Smooth muscle cell (in vitro differentiated cells): Measurements from ENCODE around the gene PEX11B. TPM values are rescaled to one million over a fixed set of nuclear protein-coding genes. Genes with fewer than 3 reads are reported as not detected.

Experiments
- DNase-seq: peaks from one replicate; lab custom pipeline; 2025; ENCODE audit not compliant: unreplicated experiment; lab: John Stamatoyannopoulos, UW
- H2AFZ ChIP-seq: fragments of 200-600 bp; sonication (generic); 2 replicates; pipeline ENCODE4 v1.6.0; 2016; ENCODE audit warnings: antibody characterized with exemption, low read depth, mild to moderate bottlenecking
- H3F3A ChIP-seq: fragments of 200-600 bp; sonication (generic); 2 replicates; pipeline ENCODE4 v1.6.0; 2017; ENCODE audit warnings: antibody characterized with exemption, low read depth
- H3K27ac ChIP-seq: fragments of 200-600 bp; sonication (generic); 2 replicates; pipeline ENCODE4 v1.5.1; 2016; ENCODE audit warnings: low read depth, mild to moderate bottlenecking
- H3K27me3 ChIP-seq: fragments of 200-600 bp; sonication (generic); 2 replicates; pipeline ENCODE4 v1.6.1; 2016; ENCODE audit warnings: low read depth, mild to moderate bottlenecking
- H3K36me3 ChIP-seq: fragments of 200-600 bp; sonication (generic); 2 replicates; pipeline ENCODE4 v1.5.1; 2016; ENCODE audit warnings: low read depth
- H3K4me1 ChIP-seq: fragments of 200-600 bp; sonication (generic); 2 replicates; pipeline ENCODE4 v1.5.1; 2016; ENCODE audit warnings: low read depth
- H3K4me2 ChIP-seq: fragments of 200-600 bp; sonication (generic); 2 replicates; pipeline ENCODE4 v1.6.0; 2016; ENCODE audit warnings: mild to moderate bottlenecking
- H3K4me3 ChIP-seq: fragments of 200-600 bp; sonication (generic); 2 replicates; pipeline ENCODE4 v1.5.1; 2016; ENCODE audit warnings: mild to moderate bottlenecking
- H3K79me2 ChIP-seq: fragments of 200-600 bp; sonication (generic); 2 replicates; pipeline ENCODE4 v1.6.0; 2016; ENCODE audit warnings: low read depth, mild to moderate bottlenecking
- H3K9ac ChIP-seq: fragments of 200-600 bp; sonication (generic); 2 replicates; pipeline ENCODE4 v1.6.0; 2016; ENCODE audit warnings: low read depth
- H3K9me3 ChIP-seq: fragments of 200-600 bp; sonication (generic); replicated peaks from 2 replicates; pipeline ENCODE4 v1.5.1; 2016; ENCODE audit warnings: low read depth
- H4K20me1 ChIP-seq: fragments of 200-600 bp; sonication (generic); 2 replicates; pipeline ENCODE4 v1.6.0; 2016; ENCODE audit warnings: low read depth
- WGBS: methylation state at CpG from one replicate; pipeline ENCODE4 v1.1.7; 2016; ENCODE audit warnings: low lambda C conversion rate; 5-methylcytosine and 5-hydroxymethylcytosine counted together
- polyA plus RNA-seq: library from polyadenylated mRNA; unstranded; fragments of >200 nt; fragmentation: Nextera tagmentation; extraction: Ambion mirVana; gene quantifications from 2 replicates; pipeline ENCODE4 v1.2.1, GENCODE V29; 2016
- total RNA-seq: library from RNA; depleted of rRNA; stranded (reverse); fragments of >200 nt; gene quantifications from 2 replicates; pipeline ENCODE4 v1.2.3, GENCODE V29; 2014
- TF ChIP-seq, protein P1 (sequence below): fragments of 200-600 bp; sonication (generic); IDR thresholded peaks from 2 replicates; pipeline ENCODE4 v1.5.1; 2017; ENCODE audit warnings: borderline replicate concordance, mild to moderate bottlenecking, antibody characterized with exemption; ENCODE audit not compliant: insufficient read depth, poor library complexity, severe bottlenecking

PEX11B gene
- total and polyA plus RNA-seq, 2 experiments from 2014 or later: 22.8 to 28.5 TPM

- Histone ChIP-seq H2AFZ (no peak overlapping the region), H4K20me1 (peaks cover 38% of the 10 kb centered on the region), H3F3A (no peaks in the 10 kb centered on the region), H3K9ac (no peak overlapping the region), H3K27me3 (no peaks in the 10 kb centered on the region), H3K4me3 (no peak overlapping the region), H3K4me1 (no peaks in the 10 kb centered on the region), H3K27ac (no peak overlapping the region), H3K36me3 (no peaks in the 10 kb centered on the region), H3K4me2 (no peak overlapping the region), H3K9me3 (no peaks in the 10 kb centered on the region), H3K79me2 (peaks cover 26% of the 10 kb centered on the region)
- no peak for DNase-seq
- TF ChIP-seq, protein P1, sequence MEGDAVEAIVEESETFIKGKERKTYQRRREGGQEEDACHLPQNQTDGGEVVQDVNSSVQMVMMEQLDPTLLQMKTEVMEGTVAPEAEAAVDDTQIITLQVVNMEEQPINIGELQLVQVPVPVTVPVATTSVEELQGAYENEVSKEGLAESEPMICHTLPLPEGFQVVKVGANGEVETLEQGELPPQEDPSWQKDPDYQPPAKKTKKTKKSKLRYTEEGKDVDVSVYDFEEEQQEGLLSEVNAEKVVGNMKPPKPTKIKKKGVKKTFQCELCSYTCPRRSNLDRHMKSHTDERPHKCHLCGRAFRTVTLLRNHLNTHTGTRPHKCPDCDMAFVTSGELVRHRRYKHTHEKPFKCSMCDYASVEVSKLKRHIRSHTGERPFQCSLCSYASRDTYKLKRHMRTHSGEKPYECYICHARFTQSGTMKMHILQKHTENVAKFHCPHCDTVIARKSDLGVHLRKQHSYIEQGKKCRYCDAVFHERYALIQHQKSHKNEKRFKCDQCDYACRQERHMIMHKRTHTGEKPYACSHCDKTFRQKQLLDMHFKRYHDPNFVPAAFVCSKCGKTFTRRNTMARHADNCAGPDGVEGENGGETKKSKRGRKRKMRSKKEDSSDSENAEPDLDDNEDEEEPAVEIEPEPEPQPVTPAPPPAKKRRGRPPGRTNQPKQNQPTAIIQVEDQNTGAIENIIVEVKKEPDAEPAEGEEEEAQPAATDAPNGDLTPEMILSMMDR: no peak
- WGBS: 92% methylated on average over 4 of the region's 4 CpGs
These were observed 28.0 kb upstream of the PEX11B start for GRCh38 chr1:145946477-145946986.

GRCh38 chr1:145944532-145944931 lies 26.0 kb upstream of the PEX11B start:
- no peaks in the 10 kb centered on the region for H3K9me3 ChIP-seq
- no peaks in the 10 kb centered on the region for H3K36me3 ChIP-seq
- WGBS: 97% methylated on average over 3 of the region's 3 CpGs
- no peak for DNase-seq
- no peak overlapping the region for H3K4me2 ChIP-seq
- H3K9ac ChIP-seq: no peak overlapping the region
- H3K4me3 ChIP-seq: no peak overlapping the region
- TF ChIP-seq, protein P1: no peak
- H3F3A ChIP-seq: no peaks in the 10 kb centered on the region
- peaks cover 8% of the 10 kb centered on the region for H3K79me2 ChIP-seq
- H3K4me1 ChIP-seq: no peaks in the 10 kb centered on the region
- no peak overlapping the region for H2AFZ ChIP-seq
- peaks cover 20% of the 10 kb centered on the region for H4K20me1 ChIP-seq
- H3K27me3 ChIP-seq: no peaks in the 10 kb centered on the region
- H3K27ac ChIP-seq: no peak overlapping the region

DNA sequence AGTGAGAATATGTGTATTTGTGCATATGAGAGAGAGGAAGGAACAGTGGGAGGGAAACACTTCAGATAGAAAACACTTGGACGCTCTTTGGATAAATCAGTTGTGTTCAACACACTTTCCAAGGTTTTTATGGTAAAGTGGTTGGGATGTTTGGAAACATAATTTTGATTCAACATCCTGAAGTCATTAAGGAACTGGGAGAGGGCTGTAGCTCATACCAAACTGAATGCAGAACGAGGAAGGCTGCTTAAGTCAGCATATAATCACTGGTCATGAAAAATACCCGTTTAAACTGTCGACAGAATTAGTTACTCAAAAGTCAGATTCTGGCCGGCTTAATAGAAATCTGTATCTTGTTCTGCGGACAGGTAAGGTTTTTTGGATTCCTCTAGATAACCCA lies 24.4 kb upstream of the PEX11B start:
- Histone ChIP-seq H3K9ac (no peak overlapping the region), H3K36me3 (no peaks in the 10 kb centered on the region), H2AFZ (no peak overlapping the region), H3K79me2 (no peaks in the 10 kb centered on the region), H3K4me1 (no peaks in the 10 kb centered on the region), H3K4me2 (no peak overlapping the region), H3K9me3 (no peaks in the 10 kb centered on the region), H3K4me3 (no peak overlapping the region), H3K27ac (no peak overlapping the region), H3F3A (no peaks in the 10 kb centered on the region), H4K20me1 (peaks cover 7% of the 10 kb centered on the region), H3K27me3 (no peaks in the 10 kb centered on the region)
- DNase-seq: no peak
- WGBS: 94% methylated on average over 6 of the region's 6 CpGs
- TF ChIP-seq, protein P1: no peak

- Histone ChIP-seq H3K4me2 (no peak overlapping the region), H3K9ac (no peak overlapping the region), H3F3A (no peaks in the 10 kb centered on the region), H3K79me2 (no peaks in the 10 kb centered on the region), H3K4me1 (no peaks in the 10 kb centered on the region), H3K36me3 (no peaks in the 10 kb centered on the region), H3K27me3 (no peaks in the 10 kb centered on the region), H3K4me3 (no peak overlapping the region), H4K20me1 (peaks cover 7% of the 10 kb centered on the region), H2AFZ (no peak overlapping the region), H3K9me3 (no peaks in the 10 kb centered on the region), H3K27ac (no peak overlapping the region)
- 89% methylated on average over 4 of the region's 4 CpGs for WGBS
- TF ChIP-seq, protein P1: no peak
- no peak for DNase-seq
These were observed 23.9 kb upstream of the PEX11B start for GRCh38 chr1:145942405-145942804.
